Natural killer cell (primary cell): ENCODE data around the gene SLC36A4. TPM values are rescaled to one million over a fixed set of nuclear protein-coding genes. Genes with fewer than 3 reads are reported as not detected.

Source experiments
- ATAC-seq, 3 donors: fragments of 150-1000 bp in 2 of 3; fragments of 200-7000 bp in 1 of 3; cut with Tn5 transposase; 1 replicate in 1 of 3; 2 replicates in 2 of 3; pipeline ENCODE4 v1.10.0; 2021; ENCODE audit warnings: mild to moderate bottlenecking in 2 of 3, moderate library complexity in 2 of 3
- DNase-seq, 2 donors: peaks; one replicate each; pipeline versions ENCODE4 v3.0.0 to v3.0.0-alpha.2; 2013 to 2021; ENCODE audit warnings: mixed read lengths in 1 of 2
- H3K27ac ChIP-seq: one replicate; pipeline ENCODE4 v1.5.1; 2013; ENCODE audit warnings: mild to moderate bottlenecking, low read length
- H3K27me3 ChIP-seq: one replicate; pipeline ENCODE4 v1.6.1; 2013; ENCODE audit warnings: low read length; ENCODE audit not compliant: control insufficient read depth, insufficient read depth
- H3K36me3 ChIP-seq: one replicate; pipeline ENCODE4 v1.6.1; 2013; ENCODE audit warnings: low read length; ENCODE audit not compliant: control insufficient read depth, insufficient read depth
- H3K4me1 ChIP-seq: one replicate; pipeline ENCODE4 v1.6.1; 2013; ENCODE audit warnings: low read length; ENCODE audit not compliant: control insufficient read depth, insufficient read depth
- H3K4me3 ChIP-seq: one replicate; pipeline ENCODE4 v1.5.1; 2013; ENCODE audit warnings: low read length
- H3K9me3 ChIP-seq: one replicate; pipeline ENCODE4 v1.6.1; 2013; ENCODE audit warnings: low read length; ENCODE audit not compliant: control insufficient read depth, insufficient read depth
- H3K27ac Mint-ChIP-seq, 2 donors: one replicate each; pipeline ENCODE4 v1.8.0; 2022; ENCODE audit warnings: mild to moderate bottlenecking in 2 of 2, mixed read lengths in 2 of 2, moderate library complexity in 1 of 2
- H3K27me3 Mint-ChIP-seq, 2 donors: one replicate each; pipeline ENCODE4 v1.8.0; 2022; ENCODE audit warnings: low read depth in 2 of 2, mixed read lengths in 2 of 2
- H3K36me3 Mint-ChIP-seq: one replicate; pipeline ENCODE4 v1.8.0; 2022; ENCODE audit warnings: mixed read lengths
- H3K4me1 Mint-ChIP-seq, 2 donors: one replicate each; pipeline ENCODE4 v1.8.0; 2022; ENCODE audit warnings: mixed read lengths in 2 of 2
- H3K4me3 Mint-ChIP-seq: one replicate; pipeline ENCODE4 v1.8.0; 2022; ENCODE audit warnings: mild to moderate bottlenecking, moderate library complexity, mixed read lengths
- H3K9me3 Mint-ChIP-seq, 2 donors: one replicate each; pipeline ENCODE4 v1.8.0; 2022; ENCODE audit warnings: mixed read lengths in 2 of 2
- CTCF ChIP-seq: fragments of 200-600 bp; IDR thresholded peaks from one replicate; pipeline ENCODE4 v1.8.0; 2022; ENCODE audit warnings: antibody characterized with exemption
- WGBS: methylation state at CpG from one replicate; pipeline ENCODE4 v1.1.7; 2013; ENCODE audit warnings: missing lambda C conversion rate; ENCODE audit not compliant: insufficient coverage; 5-methylcytosine and 5-hydroxymethylcytosine counted together
- intact Hi-C: fragments of 100-400 bp; cut with micrococcal nuclease; formaldehyde crosslinking; loops from one replicate; pipeline ENCODE4 v1.14.2; 2022
- total RNA-seq, 4 donors: library from RNA; stranded (reverse); fragments of 120-200 nt in 1 of 4; gene quantifications; one replicate each; pipeline versions ENCODE4 v1.2.3 to v1.2.4, GENCODE V29; 2013 to 2022

SLC36A4 gene
- total RNA-seq, 3 donors from 2014 or later (not counting 1 experiment from before 2014, with no cell fraction given): 14.2 to 17.0 (median 14.6) TPM

GRCh38 chr11:93212094-93212493, 14.3 kb upstream of the SLC36A4 start:
- peaks cover 3 to 5% of the 10 kb centered on the region in 2 donors for H3K9me3 Mint-ChIP-seq
- DNase-seq (no peak), ATAC-seq (no peak)
- TF ChIP-seq CTCF: no peak
- H3K4me1 Mint-ChIP-seq: no peaks in the 10 kb centered on the region
- Histone ChIP-seq H3K9me3 (no peaks in the 10 kb centered on the region), H3K4me3 (no peak overlapping the region), H3K27ac (no peak overlapping the region), H3K27me3 (no peaks in the 10 kb centered on the region), H3K4me1 (no peaks in the 10 kb centered on the region), H3K36me3 (no peaks in the 10 kb centered on the region)
- peaks cover 8% of the 10 kb centered on the region for H3K36me3 Mint-ChIP-seq
- peaks cover 9 to 16% of the 10 kb centered on the region in 2 donors for H3K27me3 Mint-ChIP-seq
- H3K4me3 Mint-ChIP-seq: no peak overlapping the region
- 75% methylated on average over 1 of the region's 4 CpGs for WGBS
- intact Hi-C loops: no loop called here
- H3K27ac Mint-ChIP-seq: no peak overlapping the region

- Mint-ChIP-seq H3K9me3 (peaks cover 3 to 5% of the 10 kb centered on the region in 2 donors), H3K4me1 (no peaks in the 10 kb centered on the region), H3K4me3 (no peak overlapping the region), H3K27me3 (peaks cover 10 to 13% of the 10 kb centered on the region in 2 donors), H3K36me3 (peaks cover 8% of the 10 kb centered on the region), H3K27ac (no peak overlapping the region)
- Histone ChIP-seq H3K27me3 (no peaks in the 10 kb centered on the region), H3K4me1 (no peaks in the 10 kb centered on the region), H3K36me3 (no peaks in the 10 kb centered on the region), H3K27ac (no peak overlapping the region), H3K9me3 (no peaks in the 10 kb centered on the region), H3K4me3 (no peak overlapping the region)
- ATAC-seq (no peak), DNase-seq (no peak)
- intact Hi-C loops: no loop called here
- 88% methylated on average over 2 of the region's 2 CpGs for WGBS
- TF ChIP-seq CTCF: no peak
These were observed 11.7 kb upstream of the SLC36A4 start for GRCh38 chr11:93209466-93209865.

GRCh38 chr11:93208663-93209270, 11.0 kb upstream of the SLC36A4 start:
- no peak for ATAC-seq
- intact Hi-C loops: no loop called here
- H3K4me1 ChIP-seq: no peaks in the 10 kb centered on the region
- Mint-ChIP-seq H3K9me3 (peaks cover 3 to 5% of the 10 kb centered on the region in 2 donors), H3K36me3 (peaks cover 8% of the 10 kb centered on the region), H3K27ac (no peak overlapping the region), H3K27me3 (peaks cover 10 to 13% of the 10 kb centered on the region in 2 donors), H3K4me1 (no peaks in the 10 kb centered on the region), H3K4me3 (no peak overlapping the region)
- peaks cover 5% of the 10 kb centered on the region for H3K27me3 ChIP-seq
- no peaks in the 10 kb centered on the region for H3K36me3 ChIP-seq
- H3K9me3 ChIP-seq: no peaks in the 10 kb centered on the region
- no peak for TF ChIP-seq CTCF
- WGBS: no CpG with 5 or more reads among the region's 1 CpG
- H3K4me3 ChIP-seq: no peak overlapping the region
- H3K27ac ChIP-seq: no peak overlapping the region
- DNase-seq: no peak

- TF ChIP-seq CTCF: no peak
- no peaks in the 10 kb centered on the region for H3K36me3 Mint-ChIP-seq
- peak overlapping the region; percentile 22 for H3K4me3 Mint-ChIP-seq
- Histone ChIP-seq H3K9me3 (no peaks in the 10 kb centered on the region), H3K27me3 (peaks cover 12% of the 10 kb centered on the region), H3K27ac (no peak overlapping the region), H3K36me3 (no peaks in the 10 kb centered on the region), H3K4me3 (no peak overlapping the region), H3K4me1 (no peaks in the 10 kb centered on the region)
- peaks cover 12 to 16% of the 10 kb centered on the region in 2 donors for H3K27me3 Mint-ChIP-seq
- no peak for DNase-seq
- 100% methylated on average over 1 of the region's 1 CpG for WGBS
- ATAC-seq: no peak
- H3K27ac Mint-ChIP-seq: no peak overlapping the region
- H3K9me3 Mint-ChIP-seq: no peaks in the 10 kb centered on the region
- intact Hi-C loops: loop anchor here (5.0 kb wide), 1 partner anchor 1293 kb away; the partner anchor contains the start of genes ANKRD49 and MRE11
- peaks cover 8 to 11% of the 10 kb centered on the region in 2 donors for H3K4me1 Mint-ChIP-seq
These were observed 1.8 kb upstream of the SLC36A4 start for GRCh38 chr11:93199616-93200015.
